Measurements from ENCODE around the gene SNX4. TPM values are rescaled to one million over a fixed set of nuclear protein-coding genes. Genes with fewer than 3 reads are reported as not detected.

Gene SNX4
- polyA plus RNA-seq, 1 of the 3 experiments (the other 2 are of a cell fraction) = 5.1 TPM

- TF ChIP-seq GABPA (IDR thresholded peaks at IDR 0.05; ENCODE audit: low read depth) (no peak), POLR2AphosphoS5 (IDR thresholded peaks at IDR 0.05; ENCODE audit: low read depth, low read length) (no peak)
Observed at GRCh38 chr3:125428216-125428830, 91.7 kb downstream of the SNX4 start (continued).

GRCh38 chr3:125418306-125418705 is 101.7 kb downstream of the SNX4 start:
- no peak for DNase-seq
- H3K9me3 ChIP-seq = no peaks in the 10 kb centered on the region
- ChIA-PET POLR2A (no interaction called here), CTCF (interaction anchor here (5.2 kb wide), 1 partner anchor 20 kb away, joined by 38 read pairs; no protein-coding TSS in a partner anchor)
- H3K27me3 ChIP-seq (ENCODE audit: insufficient read depth) = no peaks in the 10 kb centered on the region
- WGBS (ENCODE audit: low lambda C conversion rate) = 88% methylated on average over 4 of the region's 4 CpGs
- no peak for TF ChIP-seq RCOR1 (IDR thresholded peaks at IDR 0.05; ENCODE audit: low read length)
- TF ChIP-seq TAF1 (IDR thresholded peaks at IDR 0.05; ENCODE audit: borderline replicate concordance, low read depth, low read length) = no peak
- TF ChIP-seq TCF12 (IDR thresholded peaks at IDR 0.05) = peak; percentile 29; the same call in 1 of the 2 replicates
- H3F3A ChIP-seq (replicated peaks; ENCODE audit: insufficient read depth) = peaks cover 7% of the 10 kb centered on the region
- H3K27ac ChIP-seq (ENCODE audit: low read depth in 2 of 2, low read length in 1 of 2) = no peak overlapping the region
- no peaks in the 10 kb centered on the region for H3K79me2 ChIP-seq (ENCODE audit: insufficient read depth)
- H4K20me1 ChIP-seq (ENCODE audit: insufficient read depth) = no peaks in the 10 kb centered on the region
- H3K4me1 ChIP-seq (ENCODE audit: control insufficient read depth in 1 of 2, insufficient read depth in 2 of 2, low read depth in 1 of 2, low read length in 1 of 2) = no peaks in the 10 kb centered on the region
- H3K36me3 ChIP-seq (replicated peaks in 1 of 2; ENCODE audit: control insufficient read depth in 1 of 2, insufficient read depth in 2 of 2, low read length in 1 of 2) = no peaks in the 10 kb centered on the region
- H3K4me3 ChIP-seq (ENCODE audit: low read depth in 2 of 2, low read length in 1 of 2) = no peak overlapping the region
- H3K4me2 ChIP-seq = no peak overlapping the region
- no peak overlapping the region for H3K9ac ChIP-seq
- H3K9me2 ChIP-seq = no peaks in the 10 kb centered on the region
- no peak overlapping the region for H2AFZ ChIP-seq (ENCODE audit: low read depth)

GRCh38 chr3:125416235-125416634 is 103.8 kb downstream of the SNX4 start:
- no peaks in the 10 kb centered on the region for H4K20me1 ChIP-seq (ENCODE audit: insufficient read depth)
- no peak overlapping the region for H3K4me2 ChIP-seq
- no peak overlapping the region for H2AFZ ChIP-seq (ENCODE audit: low read depth)
- H3K4me3 ChIP-seq (ENCODE audit: low read depth in 2 of 2, low read length in 1 of 2) = no peak overlapping the region
- H3K9me2 ChIP-seq = no peaks in the 10 kb centered on the region
- POLR2A ChIA-PET = no interaction called here
- H3K36me3 ChIP-seq (replicated peaks in 1 of 2; ENCODE audit: control insufficient read depth in 1 of 2, insufficient read depth in 2 of 2, low read length in 1 of 2) = no peaks in the 10 kb centered on the region
- H3K4me1 ChIP-seq (ENCODE audit: control insufficient read depth in 1 of 2, insufficient read depth in 2 of 2, low read depth in 1 of 2, low read length in 1 of 2) = no peaks in the 10 kb centered on the region
- H3K27ac ChIP-seq (ENCODE audit: low read depth in 2 of 2, low read length in 1 of 2) = no peak overlapping the region
- H3K79me2 ChIP-seq (ENCODE audit: insufficient read depth) = no peaks in the 10 kb centered on the region
- H3F3A ChIP-seq (replicated peaks; ENCODE audit: insufficient read depth) = no peaks in the 10 kb centered on the region
- H3K9ac ChIP-seq = no peak overlapping the region
- no peak for DNase-seq
- TF ChIP-seq SMC3 (IDR thresholded peaks at IDR 0.05; ENCODE audit: low read depth, low read length) = no peak
- TF ChIP-seq TCF12 (IDR thresholded peaks at IDR 0.05) = no peak
- no peak for TF ChIP-seq RXRA (IDR thresholded peaks at IDR 0.05; ENCODE audit: borderline replicate concordance, low read depth)
- TF ChIP-seq YY1 (IDR thresholded peaks at IDR 0.05; ENCODE audit: low read depth) = no peak
- no peak for TF ChIP-seq CTCF (IDR thresholded peaks at IDR 0.05)
- no peak for TF ChIP-seq POLR2AphosphoS5 (IDR thresholded peaks at IDR 0.05; ENCODE audit: low read depth, low read length)
- whole genome bisulfite sequencing (ENCODE audit: low lambda C conversion rate) = 77% methylated on average over 3 of the region's 3 CpGs
- CTCF ChIA-PET = no interaction called here
- H3K27me3 ChIP-seq (ENCODE audit: insufficient read depth) = no peaks in the 10 kb centered on the region
- H3K9me3 ChIP-seq = no peaks in the 10 kb centered on the region

Measured in SK-N-SH (cell line).